A549 (cell line): Measurements from ENCODE around the gene GUCY1A2.

Source experiments
- CEBPB ChIP-seq, 2 experiments: fragments of >200 bp in 1 of 2; sonication (Bioruptor Twin) in 1 of 2; formaldehyde crosslinking in 1 of 2; IDR thresholded peaks; 2 replicates each; pipeline ENCODE4 v1.6.1; 2012 to 2016
- HOXB13 ChIP-seq: fragments of 250-450 bp; sonication (Bioruptor Pico); IDR thresholded peaks from 2 replicates; pipeline ENCODE4 v1.5.0; 2020; ENCODE audit warnings: low read depth, mild to moderate bottlenecking, moderate library complexity
- JUNB ChIP-seq: fragments of >200 bp; sonication (Bioruptor Twin); formaldehyde crosslinking; IDR thresholded peaks from 2 replicates; pipeline ENCODE4 v1.6.1; 2016
- NPAS2 ChIP-seq: fragments of 250-450 bp; sonication (Bioruptor Pico); IDR thresholded peaks from 2 replicates; pipeline ENCODE4 v1.8.0; 2022; ENCODE audit warnings: mild to moderate bottlenecking, moderate library complexity, borderline replicate concordance
- PHF8 ChIP-seq: fragments of 200-600 bp; sonication (generic); IDR thresholded peaks from 2 replicates; pipeline ENCODE4 v1.6.1; 2016; ENCODE audit warnings: low read depth, mild to moderate bottlenecking, antibody characterized with exemption, moderate library complexity, borderline replicate concordance
- POLR2A ChIP-seq: IDR thresholded peaks from 2 replicates; pipeline ENCODE4 v1.6.1; 2012; ENCODE audit warnings: mild to moderate bottlenecking, low read length
- RCOR1 ChIP-seq: fragments of 150-350 bp; IDR thresholded peaks from 2 replicates; pipeline ENCODE4 v1.6.1; 2014; ENCODE audit warnings: antibody characterized with exemption, low read length, low read depth
- RFX5 ChIP-seq: fragments of 450-650 bp; IDR thresholded peaks from 2 replicates; pipeline ENCODE4 v1.7.1; 2014; ENCODE audit warnings: antibody characterized with exemption, mild to moderate bottlenecking, moderate library complexity
- SMC3 ChIP-seq: fragments of >200 bp; sonication (Bioruptor Twin); formaldehyde crosslinking; IDR thresholded peaks from 3 replicates; pipeline ENCODE4 v1.6.1; 2018; ENCODE audit warnings: inconsistent platforms
- TP53 ChIP-seq: fragments of 250-450 bp; sonication (Bioruptor Pico); IDR thresholded peaks from 2 replicates; pipeline ENCODE4 v1.5.0; 2021; ENCODE audit warnings: mild to moderate bottlenecking, moderate library complexity
- USF2 ChIP-seq: fragments of 450-650 bp; IDR thresholded peaks from 2 replicates; pipeline ENCODE4 v1.6.1; 2014; ENCODE audit warnings: antibody characterized with exemption
- TF ChIP-seq, protein P1 (sequence below): fragments of >200 bp; sonication (Bioruptor Twin); formaldehyde crosslinking; IDR thresholded peaks from 3 replicates; pipeline ENCODE4 v1.5.1; 2016
- TF ChIP-seq, protein P2 (sequence below): fragments of 250-450 bp; sonication (Bioruptor Pico); IDR thresholded peaks from 2 replicates; pipeline ENCODE4 v1.5.0; 2021; ENCODE audit warnings: mild to moderate bottlenecking, moderate library complexity, borderline replicate concordance
- TF ChIP-seq, protein P3 (sequence below): fragments of 200-600 bp; sonication (generic); IDR thresholded peaks from 2 replicates; pipeline ENCODE4 v1.6.1; 2016; ENCODE audit warnings: antibody characterized with exemption, mild to moderate bottlenecking, moderate library complexity

DNA sequence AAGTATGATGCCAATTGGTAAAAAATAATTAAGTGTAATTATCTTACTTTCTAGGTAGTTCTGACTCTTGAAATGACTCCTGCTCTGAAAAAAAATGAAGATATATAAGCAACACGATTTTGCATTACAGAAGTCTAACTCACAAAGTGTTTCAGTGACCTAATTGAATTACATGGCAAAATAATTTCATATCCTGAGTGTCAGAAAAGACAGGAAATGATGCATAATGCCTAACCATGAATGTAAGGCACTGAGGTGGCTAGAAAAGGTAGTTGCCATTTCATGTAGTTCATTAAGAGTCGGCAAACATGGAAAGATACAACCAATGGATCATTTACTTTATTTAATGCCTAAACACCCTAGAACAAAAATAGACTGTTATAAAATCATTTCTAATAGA is 113.5 kb downstream of the GUCY1A2 start:
- TF ChIP-seq, protein P1, sequence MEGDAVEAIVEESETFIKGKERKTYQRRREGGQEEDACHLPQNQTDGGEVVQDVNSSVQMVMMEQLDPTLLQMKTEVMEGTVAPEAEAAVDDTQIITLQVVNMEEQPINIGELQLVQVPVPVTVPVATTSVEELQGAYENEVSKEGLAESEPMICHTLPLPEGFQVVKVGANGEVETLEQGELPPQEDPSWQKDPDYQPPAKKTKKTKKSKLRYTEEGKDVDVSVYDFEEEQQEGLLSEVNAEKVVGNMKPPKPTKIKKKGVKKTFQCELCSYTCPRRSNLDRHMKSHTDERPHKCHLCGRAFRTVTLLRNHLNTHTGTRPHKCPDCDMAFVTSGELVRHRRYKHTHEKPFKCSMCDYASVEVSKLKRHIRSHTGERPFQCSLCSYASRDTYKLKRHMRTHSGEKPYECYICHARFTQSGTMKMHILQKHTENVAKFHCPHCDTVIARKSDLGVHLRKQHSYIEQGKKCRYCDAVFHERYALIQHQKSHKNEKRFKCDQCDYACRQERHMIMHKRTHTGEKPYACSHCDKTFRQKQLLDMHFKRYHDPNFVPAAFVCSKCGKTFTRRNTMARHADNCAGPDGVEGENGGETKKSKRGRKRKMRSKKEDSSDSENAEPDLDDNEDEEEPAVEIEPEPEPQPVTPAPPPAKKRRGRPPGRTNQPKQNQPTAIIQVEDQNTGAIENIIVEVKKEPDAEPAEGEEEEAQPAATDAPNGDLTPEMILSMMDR = no peak
- TF ChIP-seq JUNB (no peak), CEBPB (IDR thresholded peaks at IDR 0.05) (no peak), HOXB13 (CRISPR knock-in tag) (no peak), NPAS2 (CRISPR knock-in tag) (no peak), RFX5 (no peak), USF2 (no peak), SMC3 (no peak), POLR2A (no peak), RCOR1 (no peak), TP53 (no peak), PHF8 (no peak)
- TF ChIP-seq, protein P2, sequence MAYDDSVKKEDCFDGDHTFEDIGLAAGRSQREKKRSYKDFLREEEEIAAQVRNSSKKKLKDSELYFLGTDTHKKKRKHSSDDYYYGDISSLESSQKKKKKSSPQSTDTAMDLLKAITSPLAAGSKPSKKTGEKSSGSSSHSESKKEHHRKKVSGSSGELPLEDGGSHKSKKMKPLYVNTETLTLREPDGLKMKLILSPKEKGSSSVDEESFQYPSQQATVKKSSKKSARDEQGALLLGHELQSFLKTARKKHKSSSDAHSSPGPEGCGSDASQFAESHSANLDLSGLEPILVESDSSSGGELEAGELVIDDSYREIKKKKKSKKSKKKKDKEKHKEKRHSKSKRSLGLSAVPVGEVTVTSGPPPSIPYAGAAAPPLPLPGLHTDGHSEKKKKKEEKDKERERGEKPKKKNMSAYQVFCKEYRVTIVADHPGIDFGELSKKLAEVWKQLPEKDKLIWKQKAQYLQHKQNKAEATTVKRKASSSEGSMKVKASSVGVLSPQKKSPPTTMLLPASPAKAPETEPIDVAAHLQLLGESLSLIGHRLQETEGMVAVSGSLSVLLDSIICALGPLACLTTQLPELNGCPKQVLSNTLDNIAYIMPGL (CRISPR knock-in tag) = no peak
- TF ChIP-seq, protein P3, sequence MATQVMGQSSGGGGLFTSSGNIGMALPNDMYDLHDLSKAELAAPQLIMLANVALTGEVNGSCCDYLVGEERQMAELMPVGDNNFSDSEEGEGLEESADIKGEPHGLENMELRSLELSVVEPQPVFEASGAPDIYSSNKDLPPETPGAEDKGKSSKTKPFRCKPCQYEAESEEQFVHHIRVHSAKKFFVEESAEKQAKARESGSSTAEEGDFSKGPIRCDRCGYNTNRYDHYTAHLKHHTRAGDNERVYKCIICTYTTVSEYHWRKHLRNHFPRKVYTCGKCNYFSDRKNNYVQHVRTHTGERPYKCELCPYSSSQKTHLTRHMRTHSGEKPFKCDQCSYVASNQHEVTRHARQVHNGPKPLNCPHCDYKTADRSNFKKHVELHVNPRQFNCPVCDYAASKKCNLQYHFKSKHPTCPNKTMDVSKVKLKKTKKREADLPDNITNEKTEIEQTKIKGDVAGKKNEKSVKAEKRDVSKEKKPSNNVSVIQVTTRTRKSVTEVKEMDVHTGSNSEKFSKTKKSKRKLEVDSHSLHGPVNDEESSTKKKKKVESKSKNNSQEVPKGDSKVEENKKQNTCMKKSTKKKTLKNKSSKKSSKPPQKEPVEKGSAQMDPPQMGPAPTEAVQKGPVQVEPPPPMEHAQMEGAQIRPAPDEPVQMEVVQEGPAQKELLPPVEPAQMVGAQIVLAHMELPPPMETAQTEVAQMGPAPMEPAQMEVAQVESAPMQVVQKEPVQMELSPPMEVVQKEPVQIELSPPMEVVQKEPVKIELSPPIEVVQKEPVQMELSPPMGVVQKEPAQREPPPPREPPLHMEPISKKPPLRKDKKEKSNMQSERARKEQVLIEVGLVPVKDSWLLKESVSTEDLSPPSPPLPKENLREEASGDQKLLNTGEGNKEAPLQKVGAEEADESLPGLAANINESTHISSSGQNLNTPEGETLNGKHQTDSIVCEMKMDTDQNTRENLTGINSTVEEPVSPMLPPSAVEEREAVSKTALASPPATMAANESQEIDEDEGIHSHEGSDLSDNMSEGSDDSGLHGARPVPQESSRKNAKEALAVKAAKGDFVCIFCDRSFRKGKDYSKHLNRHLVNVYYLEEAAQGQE = no peak
